ENCODE measurements around the gene TMEM151B. TPM values are rescaled to one million over a fixed set of nuclear protein-coding genes. Genes with fewer than 3 reads are reported as not detected.
A peak's percentile ranks its signal among the peaks of the same experiment; 100 is the strongest.
"Not testable (repeated sequence)": the region's sequence is repeated elsewhere in the genome, so short reads cannot be mapped to it uniquely, and the experiment has no call there.

The TMEM151B gene
- total RNA-seq, 2 donors from 2014 or later: not detected

DNA sequence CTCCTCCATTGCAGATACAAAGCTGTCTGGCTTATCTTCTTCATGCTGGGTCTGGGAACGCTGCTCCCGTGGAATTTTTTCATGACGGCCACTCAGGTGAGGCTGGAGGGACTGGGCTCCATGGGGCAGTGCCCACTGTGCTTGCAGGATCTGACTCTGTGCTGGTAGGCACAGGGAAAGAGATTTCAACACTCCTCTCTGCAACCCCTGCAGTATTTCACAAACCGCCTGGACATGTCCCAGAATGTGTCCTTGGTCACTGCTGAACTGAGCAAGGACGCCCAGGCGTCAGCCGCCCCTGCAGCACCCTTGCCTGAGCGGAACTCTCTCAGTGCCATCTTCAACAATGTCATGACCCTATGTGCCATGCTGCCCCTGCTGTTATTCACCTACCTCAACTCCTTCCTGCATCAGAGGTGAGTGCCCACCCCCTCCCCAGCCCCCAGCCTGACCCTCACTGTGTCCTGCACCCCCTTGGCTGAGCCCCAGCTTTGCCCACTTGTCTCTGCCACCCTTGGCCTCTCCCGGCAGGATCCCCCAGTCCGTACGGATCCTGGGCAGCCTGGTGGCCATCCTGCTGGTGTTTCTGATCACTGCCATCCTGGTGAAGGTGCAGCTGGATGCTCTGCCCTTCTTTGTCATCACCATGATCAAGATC is 40.7 kb upstream of the TMEM151B start:
- TF ChIP-seq CTCF (IDR thresholded peaks at IDR 0.05): no peak
- Histone ChIP-seq H3K27me3 (replicated peaks; ENCODE audit: insufficient read depth) (no peaks in the 10 kb centered on the region), H3K4me1 (ENCODE audit: control insufficient read depth in 1 of 2, low read depth in 2 of 2) (peaks cover 41 to 69% of the 10 kb centered on the region in 2 donors), H3K36me3 (peaks cover 43% of the 10 kb centered on the region), H3K9me3 (no peaks in the 10 kb centered on the region), H3K27ac (no peak overlapping the region), H3K4me3 (no peak overlapping the region)
- DNase-seq (ENCODE audit: low spot score) (no peak), ATAC-seq (ENCODE audit: insufficient number of reproducible peaks, low FRiP score, low read depth) (no peak)

- H3K27me3 ChIP-seq (replicated peaks; ENCODE audit: insufficient read depth): no peaks in the 10 kb centered on the region
- ATAC-seq (ENCODE audit: insufficient number of reproducible peaks, low FRiP score, low read depth) (no peak), DNase-seq (ENCODE audit: low spot score) (no peak)
- H3K36me3 ChIP-seq: peaks cover 43% of the 10 kb centered on the region
- peaks cover 42 to 69% of the 10 kb centered on the region in 2 donors for H3K4me1 ChIP-seq (ENCODE audit: control insufficient read depth in 1 of 2, low read depth in 2 of 2)
- TF ChIP-seq CTCF (IDR thresholded peaks at IDR 0.05): no peak
- H3K4me3 ChIP-seq: no peak overlapping the region
- peak overlapping the region in 1 of 2 donors; percentile 11 for H3K27ac ChIP-seq
- H3K9me3 ChIP-seq: no peaks in the 10 kb centered on the region
Observed at GRCh38 chr6:44230034-44230675, 40.1 kb upstream of the TMEM151B start.

- H3K27me3 ChIP-seq (replicated peaks; ENCODE audit: insufficient read depth); DNase-seq (ENCODE audit: low spot score); H3K27ac ChIP-seq; H3K4me3 ChIP-seq; H3K9me3 ChIP-seq; ATAC-seq (ENCODE audit: insufficient number of reproducible peaks, low FRiP score, low read depth): not testable (repeated sequence)
- Histone ChIP-seq H3K4me1 (ENCODE audit: control insufficient read depth in 1 of 2, low read depth in 2 of 2) (peaks cover 33 to 69% of the 10 kb centered on the region in 2 donors), H3K36me3 (peaks cover 43% of the 10 kb centered on the region)
Observed at GRCh38 chr6:44231426-44231825, 38.8 kb upstream of the TMEM151B start.

- ATAC-seq (ENCODE audit: insufficient number of reproducible peaks, low FRiP score, low read depth): no peak
- Histone ChIP-seq H3K4me1 (ENCODE audit: control insufficient read depth in 1 of 2, low read depth in 2 of 2) (peaks cover 25 to 63% of the 10 kb centered on the region in 2 donors), H3K36me3 (peaks cover 43% of the 10 kb centered on the region), H3K9me3 (no peaks in the 10 kb centered on the region), H3K27ac (peak overlapping the region; percentile 84 to 96), H3K4me3 (no peak overlapping the region), H3K27me3 (replicated peaks; ENCODE audit: insufficient read depth) (no peaks in the 10 kb centered on the region)
- no peak for TF ChIP-seq CTCF (IDR thresholded peaks at IDR 0.05)
- no peak for DNase-seq (ENCODE audit: low spot score)
Observed at GRCh38 chr6:44232676-44233566, 37.3 kb upstream of the TMEM151B start.

DNA sequence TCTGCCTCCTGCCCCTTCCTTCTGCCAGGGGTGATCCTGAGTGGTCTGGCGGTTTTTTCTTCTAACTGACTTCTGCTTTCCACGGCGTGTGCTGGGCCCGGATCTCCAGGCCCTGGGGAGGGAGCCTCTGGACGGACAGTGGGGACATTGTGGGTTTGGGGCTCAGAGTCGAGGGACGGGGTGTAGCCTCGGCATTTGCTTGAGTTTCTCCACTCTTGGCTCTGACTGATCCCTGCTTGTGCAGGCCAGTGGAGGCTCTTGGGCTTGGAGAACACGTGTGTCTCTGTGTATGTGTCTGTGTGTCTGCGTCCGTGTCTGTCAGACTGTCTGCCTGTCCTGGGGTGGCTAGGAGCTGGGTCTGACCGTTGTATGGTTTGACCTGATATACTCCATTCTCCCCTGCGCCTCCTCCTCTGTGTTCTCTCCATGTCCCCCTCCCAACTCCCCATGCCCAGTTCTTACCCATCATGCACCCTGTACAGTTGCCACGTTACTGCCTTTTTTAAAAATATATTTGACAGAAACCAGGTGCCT is 36.6 kb upstream of the TMEM151B start:
- Histone ChIP-seq H3K36me3 (peaks cover 43% of the 10 kb centered on the region), H3K9me3 (no peaks in the 10 kb centered on the region), H3K27me3 (replicated peaks; ENCODE audit: insufficient read depth) (no peaks in the 10 kb centered on the region), H3K4me3 (no peak overlapping the region), H3K4me1 (ENCODE audit: control insufficient read depth in 1 of 2, low read depth in 2 of 2) (peaks cover 27 to 62% of the 10 kb centered on the region in 2 donors), H3K27ac (peak overlapping the region; percentile 84 to 96)
- TF ChIP-seq CTCF (IDR thresholded peaks at IDR 0.05): no peak
- DNase-seq (ENCODE audit: low spot score): no peak
- peak; percentile 1 for ATAC-seq (ENCODE audit: insufficient number of reproducible peaks, low FRiP score, low read depth)

Data from thoracic aorta (tissue), 2 donors.